Measurements from ENCODE around the gene NUP214.
"Not testable (repeated sequence)": the region's sequence is repeated elsewhere in the genome, so short reads cannot be mapped to it uniquely, and the experiment has no call there.

NUP214 gene

GRCh38 chr9:131197160-131197911, 72.0 kb downstream of the NUP214 start:
- DNase-seq = no peak

DNA sequence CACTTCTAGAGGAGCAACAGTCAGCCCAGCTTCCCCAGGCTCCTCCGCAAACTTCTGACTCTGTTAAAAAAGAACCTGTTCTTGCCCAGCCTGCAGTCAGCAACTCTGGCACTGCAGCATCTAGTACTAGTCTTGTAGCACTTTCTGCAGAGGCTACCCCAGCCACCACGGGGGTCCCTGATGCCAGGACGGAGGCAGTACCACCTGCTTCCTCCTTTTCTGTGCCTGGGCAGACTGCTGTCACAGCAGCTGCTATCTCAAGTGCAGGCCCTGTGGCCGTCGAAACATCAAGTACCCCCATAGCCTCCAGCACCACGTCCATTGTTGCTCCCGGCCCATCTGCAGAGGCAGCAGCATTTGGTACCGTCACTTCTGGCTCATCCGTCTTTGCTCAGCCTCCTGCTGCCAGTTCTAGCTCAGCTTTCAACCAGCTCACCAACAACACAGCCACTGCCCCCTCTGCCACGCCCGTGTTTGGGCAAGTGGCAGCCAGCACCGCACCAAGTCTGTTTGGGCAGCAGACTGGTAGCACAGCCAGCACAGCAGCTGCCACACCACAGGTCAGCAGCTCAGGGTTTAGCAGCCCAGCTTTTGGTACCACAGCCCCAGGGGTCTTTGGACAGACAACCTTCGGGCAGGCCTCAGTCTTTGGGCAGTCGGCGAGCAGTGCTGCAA, 72.8 kb downstream of the NUP214 start:
- no peak for DNase-seq

DNA sequence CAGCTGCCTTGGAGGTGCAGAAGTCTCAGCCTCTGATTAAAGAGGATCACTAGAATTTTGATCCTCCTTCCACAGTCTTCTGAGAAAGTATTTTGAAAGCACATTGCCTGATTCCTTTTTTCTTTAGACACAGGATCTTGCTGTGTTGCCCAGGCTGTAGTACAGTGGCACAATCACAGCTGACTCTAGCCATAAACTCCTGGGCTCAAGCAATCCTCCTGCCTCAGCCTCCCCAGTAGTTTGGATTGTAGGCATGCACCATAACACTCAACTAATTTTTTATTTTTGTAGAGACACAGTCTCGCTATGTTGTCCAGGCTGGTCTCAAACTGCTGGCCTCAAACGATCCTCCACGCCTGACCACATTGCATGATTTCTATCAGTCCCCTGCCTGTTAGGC, 76.5 kb downstream of the NUP214 start:
- no peak for DNase-seq

DNA sequence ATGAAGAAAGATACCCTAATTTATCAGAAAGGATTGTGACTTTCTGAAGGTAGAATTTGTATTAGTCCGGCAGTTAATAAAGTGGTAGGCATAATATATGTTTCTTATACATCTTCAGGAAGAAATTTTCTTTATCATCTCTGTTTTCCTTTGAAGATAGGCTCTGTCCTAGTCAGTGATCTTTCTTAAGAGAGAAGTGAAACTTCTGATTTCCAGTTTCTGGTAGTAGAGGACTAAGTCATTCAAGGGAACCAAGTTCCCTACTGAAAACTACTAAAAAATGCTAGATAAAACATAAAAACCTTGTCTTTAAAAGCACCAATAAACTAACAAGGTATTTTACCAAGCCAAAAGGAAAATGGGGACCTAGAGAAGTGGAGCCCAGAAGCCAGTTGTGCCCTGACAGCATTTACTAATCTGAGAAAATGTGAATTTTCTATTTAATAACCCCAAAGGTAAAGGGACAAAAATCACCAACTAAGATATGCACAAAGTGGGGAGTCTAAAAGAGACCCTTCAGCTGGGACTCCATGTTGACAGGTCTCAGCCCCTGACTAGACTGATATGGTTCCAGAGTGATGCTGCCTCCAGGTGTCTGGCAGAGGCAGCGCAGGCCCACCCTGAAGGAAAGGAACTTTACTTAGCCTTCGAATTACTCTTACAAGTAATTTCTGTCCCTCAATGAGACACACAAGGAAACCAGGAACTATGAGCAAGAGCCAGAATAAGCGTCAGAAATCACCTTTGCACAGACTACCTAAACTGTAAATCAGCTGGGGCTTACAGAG, 78.2 kb downstream of the NUP214 start:
- no peak for DNase-seq

DNA sequence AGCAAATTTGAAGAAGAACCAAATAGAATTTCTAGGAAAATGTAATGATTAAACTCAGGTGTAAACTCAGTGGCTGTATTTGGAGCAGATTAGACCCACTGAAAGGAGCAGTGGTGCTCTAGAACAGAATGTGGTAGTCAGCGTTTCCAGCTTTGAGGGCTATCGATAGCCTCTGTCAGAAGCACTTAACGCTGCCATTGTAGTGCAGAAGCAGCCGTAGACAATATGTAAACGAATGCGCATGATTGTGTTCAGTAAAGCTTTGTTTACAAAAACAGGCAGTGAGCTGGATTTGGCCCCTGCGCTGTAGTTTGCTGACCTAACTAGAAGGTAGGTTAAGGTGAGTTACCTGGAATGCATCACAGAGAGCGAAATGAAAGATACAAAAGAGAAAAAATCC, 78.9 kb downstream of the NUP214 start:
- DNase-seq = no peak

GRCh38 chr9:131206495-131206894, 81.1 kb downstream of the NUP214 start:
- DNase-seq = no peak

- DNase-seq = not testable (repeated sequence)
Observed at GRCh38 chr9:131211920-131212319, 86.5 kb downstream of the NUP214 start.

- no peak for DNase-seq
Observed at GRCh38 chr9:131214286-131214856, 89.0 kb downstream of the NUP214 start.

DNA sequence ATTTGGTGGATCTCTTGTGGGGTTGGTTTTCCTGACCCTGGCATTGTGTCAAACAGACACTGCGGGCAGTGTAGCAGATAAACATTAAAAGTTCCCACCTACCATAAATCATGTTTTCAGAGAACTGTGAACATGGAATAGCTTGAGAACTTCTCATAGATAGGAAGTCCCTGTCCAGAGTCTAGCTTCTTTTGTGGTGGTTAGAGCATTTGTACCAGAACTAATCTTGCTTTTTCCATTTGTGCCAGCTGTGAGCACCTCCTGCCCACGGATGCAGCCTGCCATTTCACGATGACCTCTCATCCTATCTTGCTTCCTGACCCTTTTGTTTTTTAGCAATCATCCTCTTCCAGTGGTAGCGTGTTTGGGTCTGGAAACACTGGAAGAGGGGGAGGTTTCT, 89.5 kb downstream of the NUP214 start:
- no peak for DNase-seq

- no peak for DNase-seq
Observed at GRCh38 chr9:131216806-131217205, 91.4 kb downstream of the NUP214 start.

DNA sequence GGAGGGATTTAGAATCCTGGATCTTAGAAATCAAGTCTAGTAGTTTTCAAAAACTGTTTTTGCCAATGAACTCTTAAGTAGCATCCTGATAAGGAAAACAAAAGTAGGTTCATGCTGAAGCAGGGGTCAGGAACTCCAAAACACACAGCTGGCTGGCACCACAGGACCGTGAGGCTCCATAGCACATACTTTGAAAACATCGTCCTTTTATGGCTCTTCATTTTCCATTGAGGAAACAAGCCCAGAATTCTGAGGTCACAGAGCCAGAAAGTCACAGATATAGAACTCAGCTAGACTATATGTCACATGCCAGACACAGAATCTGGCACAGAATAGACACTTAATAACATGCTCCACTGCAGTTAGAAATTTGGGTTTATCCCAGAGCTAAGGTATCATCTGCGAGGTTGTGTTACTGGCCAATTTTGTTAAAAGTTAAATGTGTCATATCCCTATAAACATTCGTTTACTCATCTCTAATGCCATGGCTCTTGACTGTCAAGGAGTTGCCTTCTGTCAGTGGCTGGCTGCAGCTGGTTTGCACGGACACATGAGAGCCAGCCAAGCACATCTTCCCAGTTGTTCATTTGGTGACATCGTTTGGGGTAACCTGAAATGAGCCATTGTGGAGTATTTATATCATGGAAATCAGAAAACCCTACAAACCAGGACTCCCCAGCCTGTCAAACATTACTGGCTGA, 92.1 kb downstream of the NUP214 start:
- DNase-seq = no peak

DNA sequence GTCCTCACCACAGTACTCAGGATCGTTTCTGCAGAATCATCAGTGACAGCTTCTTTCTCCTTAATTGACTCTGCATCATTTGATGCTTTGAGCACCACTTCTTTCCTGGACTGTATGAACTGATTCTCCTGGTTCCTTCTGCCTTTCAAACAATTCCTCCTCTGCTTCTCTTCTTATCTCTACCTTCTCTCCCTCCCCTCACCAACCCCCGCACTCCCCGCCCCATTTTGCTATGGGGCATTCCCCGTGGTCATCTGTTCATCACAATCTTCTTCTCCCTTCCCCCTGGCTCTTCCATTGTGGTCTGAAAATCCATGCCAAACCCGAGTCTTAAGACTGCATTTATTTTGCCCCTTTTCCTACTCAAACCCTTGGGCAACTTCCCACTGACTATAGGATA, 93.0 kb downstream of the NUP214 start:
- DNase-seq = no peak

- no peak for DNase-seq
Observed at GRCh38 chr9:131220485-131220884, 95.1 kb downstream of the NUP214 start.

GRCh38 chr9:131222460-131222859, 97.1 kb downstream of the NUP214 start:
- no peak for DNase-seq

DNA sequence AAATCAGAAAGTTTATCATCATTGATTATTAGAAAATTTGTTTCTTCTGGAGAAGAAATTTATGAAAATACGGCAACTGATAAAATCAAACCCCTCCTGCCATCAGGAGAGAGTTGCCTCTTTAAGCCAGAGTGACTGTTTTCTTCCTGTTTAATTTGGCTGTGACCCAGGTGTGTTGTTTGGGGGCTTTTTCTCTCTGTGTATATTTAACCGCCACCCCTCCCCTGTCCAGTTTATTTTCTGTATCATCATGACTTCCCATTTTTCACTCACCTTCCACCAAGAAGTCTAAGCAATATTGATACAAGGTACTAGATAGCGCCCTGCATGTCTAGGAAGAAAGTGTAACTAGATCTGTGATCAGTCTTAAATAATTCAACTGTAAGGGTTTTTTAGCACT, 100.8 kb downstream of the NUP214 start:
- DNase-seq = no peak

- DNase-seq = no peak
Observed at GRCh38 chr9:131227112-131227958, 101.9 kb downstream of the NUP214 start.

DNA sequence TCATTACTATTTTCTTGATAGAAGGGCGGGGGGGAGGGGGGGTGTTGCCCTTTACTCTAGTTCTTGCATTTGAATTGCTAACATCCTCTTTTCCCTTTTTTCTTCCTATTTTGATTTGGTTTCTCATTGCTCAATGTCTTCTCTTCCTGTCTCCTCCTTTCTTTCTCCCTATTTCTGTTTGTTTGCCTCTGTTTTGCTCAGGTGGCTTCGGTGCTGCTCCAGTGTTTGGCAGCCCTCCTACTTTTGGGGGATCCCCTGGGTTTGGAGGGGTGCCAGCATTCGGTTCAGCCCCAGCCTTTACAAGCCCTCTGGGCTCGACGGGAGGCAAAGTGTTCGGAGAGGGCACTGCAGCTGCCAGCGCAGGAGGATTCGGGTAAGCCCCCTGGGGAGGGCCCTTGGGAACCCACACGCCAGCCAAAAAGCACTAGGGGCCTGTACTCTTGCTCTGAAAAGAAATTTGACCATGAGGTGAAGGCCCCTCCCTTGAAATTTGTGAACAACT, 102.6 kb downstream of the NUP214 start:
- no peak for DNase-seq

GRCh38 chr9:131228988-131229387, 103.6 kb downstream of the NUP214 start:
- DNase-seq = no peak

DNA sequence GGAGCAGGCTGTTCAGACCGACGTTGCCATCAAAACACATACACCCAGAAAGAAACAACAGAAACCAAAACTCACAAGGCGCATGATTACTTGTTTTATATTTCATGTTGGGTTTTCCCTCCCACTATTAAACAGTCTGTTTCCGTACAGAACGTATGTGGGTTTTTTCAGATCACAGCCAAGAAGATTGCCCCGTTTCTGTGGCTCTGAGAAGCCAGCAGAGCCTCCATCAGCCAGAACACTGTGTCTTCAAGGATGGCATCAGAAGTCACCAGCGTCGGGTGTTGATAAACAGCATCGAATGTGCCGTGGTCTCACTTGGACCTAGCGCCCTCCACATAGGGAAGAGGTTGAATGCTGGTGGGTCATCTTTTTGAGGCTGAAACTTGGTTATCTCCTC, 108.2 kb downstream of the NUP214 start:
- no peak for DNase-seq

- DNase-seq = no peak
Observed at GRCh38 chr9:131233995-131234394, 108.6 kb downstream of the NUP214 start.

DNA sequence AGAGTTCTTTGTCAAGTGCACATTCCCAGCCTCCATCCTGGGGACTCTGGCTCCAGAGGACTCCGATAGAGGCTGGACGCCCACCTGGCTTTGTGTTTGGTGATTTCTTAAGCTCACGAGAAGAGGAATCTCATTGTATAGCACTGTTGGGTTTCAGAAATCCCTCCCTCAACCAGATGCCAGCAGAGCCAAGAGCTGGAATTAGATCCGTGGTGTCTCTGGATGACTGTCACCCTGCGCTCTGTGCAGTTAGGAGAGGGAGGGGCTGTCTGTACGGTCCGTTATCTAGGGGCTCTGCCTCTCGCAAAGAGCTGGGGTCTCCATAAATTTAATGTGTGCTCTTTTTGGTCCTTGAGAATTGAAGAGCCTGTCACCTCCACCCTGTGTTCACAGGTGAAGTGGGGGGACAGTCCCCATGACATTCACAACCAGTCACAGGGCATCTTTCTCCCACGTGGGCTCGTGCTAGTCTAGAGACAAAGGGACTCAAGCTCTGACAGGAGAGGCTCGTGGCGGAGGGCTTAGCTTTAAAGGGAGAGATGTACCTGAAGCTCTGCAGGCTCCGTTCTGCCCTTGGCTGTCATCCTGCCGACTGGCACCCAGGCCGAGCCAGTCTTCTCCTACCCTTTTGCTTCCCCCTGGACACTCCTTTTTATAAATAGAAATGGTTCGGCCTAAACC, 109.6 kb downstream of the NUP214 start:
- DNase-seq = no peak
